HUES64 (cell line): ENCODE measurements around the gene GADD45B.
A peak's percentile ranks its signal among the peaks of the same experiment; 100 is the strongest.

Source experiments
- H3K27ac ChIP-seq: 2 replicates; pipeline ENCODE4 v1.7.0; 2013; ENCODE audit warnings: low read depth, low read length, inconsistent platforms
- H3K27me3 ChIP-seq: 2 replicates; pipeline ENCODE4 v1.6.1; 2013; ENCODE audit warnings: mild to moderate bottlenecking, low read length; ENCODE audit not compliant: insufficient read depth
- H3K36me3 ChIP-seq: 2 replicates; pipeline ENCODE4 v1.6.1; 2013; ENCODE audit warnings: mild to moderate bottlenecking, low read length; ENCODE audit not compliant: insufficient read depth
- H3K4me1 ChIP-seq: 2 replicates; pipeline ENCODE4 v1.6.1; 2013; ENCODE audit warnings: mild to moderate bottlenecking, low read length, moderate library complexity; ENCODE audit not compliant: insufficient read depth
- H3K4me3 ChIP-seq: 2 replicates; pipeline ENCODE4 v1.5.1; 2013; ENCODE audit warnings: mild to moderate bottlenecking, low read length, moderate library complexity
- H3K9ac ChIP-seq: 2 replicates; pipeline ENCODE4 v1.6.1; 2013; ENCODE audit warnings: mild to moderate bottlenecking, low read depth, low read length
- H3K9me3 ChIP-seq: 2 replicates; pipeline ENCODE4 v1.6.1; 2013; ENCODE audit warnings: low read depth, low read length; ENCODE audit not compliant: insufficient read depth
- WGBS: fragments of 150-250, 120-280 bp; methylation state at CpG from one replicate; pipeline ENCODE4 v1.1.7; 2013; ENCODE audit warnings: missing lambda C conversion rate; 5-methylcytosine and 5-hydroxymethylcytosine counted together

The GADD45B gene

GRCh38 chr19:2446381-2446780 lies 29.5 kb upstream of the GADD45B start:
- no peak overlapping the region for H3K9ac ChIP-seq
- H3K27ac ChIP-seq: no peak overlapping the region
- no peak overlapping the region for H3K4me3 ChIP-seq
- peaks cover 44% of the 10 kb centered on the region for H3K36me3 ChIP-seq
- WGBS: 90% methylated on average over 19 of the region's 19 CpGs
- H3K9me3 ChIP-seq: no peaks in the 10 kb centered on the region
- no peaks in the 10 kb centered on the region for H3K27me3 ChIP-seq
- peaks cover 5% of the 10 kb centered on the region; the same call in 1 of the 2 replicates for H3K4me1 ChIP-seq

- H3K4me1 ChIP-seq: peaks cover 5% of the 10 kb centered on the region; the same call in 1 of the 2 replicates
- 93% methylated on average over 11 of the region's 11 CpGs for WGBS
- no peak overlapping the region for H3K9ac ChIP-seq
- no peak overlapping the region for H3K4me3 ChIP-seq
- no peaks in the 10 kb centered on the region for H3K9me3 ChIP-seq
- H3K27ac ChIP-seq: no peak overlapping the region
- peaks cover 20% of the 10 kb centered on the region for H3K36me3 ChIP-seq
- H3K27me3 ChIP-seq: no peaks in the 10 kb centered on the region
Observed at GRCh38 chr19:2449019-2449418, 26.9 kb upstream of the GADD45B start.

- WGBS: 96% methylated on average over 7 of the region's 7 CpGs
- H3K27me3 ChIP-seq: no peaks in the 10 kb centered on the region
- H3K4me3 ChIP-seq: no peak overlapping the region
- peaks cover 14% of the 10 kb centered on the region; the same call in 1 of the 2 replicates for H3K4me1 ChIP-seq
- peaks cover 15% of the 10 kb centered on the region for H3K36me3 ChIP-seq
- no peak overlapping the region for H3K9ac ChIP-seq
- H3K9me3 ChIP-seq: no peaks in the 10 kb centered on the region
- H3K27ac ChIP-seq: no peak overlapping the region
Observed at GRCh38 chr19:2451138-2451537, 24.8 kb upstream of the GADD45B start.

GRCh38 chr19:2451741-2452140 lies 24.2 kb upstream of the GADD45B start:
- WGBS: 97% methylated on average over 18 of the region's 18 CpGs
- H3K4me3 ChIP-seq: no peak overlapping the region
- H3K27ac ChIP-seq: no peak overlapping the region
- H3K27me3 ChIP-seq: no peaks in the 10 kb centered on the region
- no peaks in the 10 kb centered on the region for H3K9me3 ChIP-seq
- peaks cover 9% of the 10 kb centered on the region; the same call in 1 of the 2 replicates for H3K4me1 ChIP-seq
- H3K9ac ChIP-seq: no peak overlapping the region
- peaks cover 15% of the 10 kb centered on the region for H3K36me3 ChIP-seq

GRCh38 chr19:2453431-2454025 lies 22.4 kb upstream of the GADD45B start:
- H3K27ac ChIP-seq: no peak overlapping the region; the same call in 1 of the 2 replicates
- 83% methylated on average over 19 of the region's 19 CpGs for WGBS
- H3K9ac ChIP-seq: no peak overlapping the region
- H3K4me3 ChIP-seq: no peak overlapping the region
- H3K9me3 ChIP-seq: no peaks in the 10 kb centered on the region
- peaks cover 15% of the 10 kb centered on the region for H3K36me3 ChIP-seq
- H3K27me3 ChIP-seq: no peaks in the 10 kb centered on the region
- H3K4me1 ChIP-seq: peaks cover 9% of the 10 kb centered on the region; the same call in 1 of the 2 replicates

GRCh38 chr19:2454199-2454961 lies 21.5 kb upstream of the GADD45B start:
- Histone ChIP-seq H3K4me1 (peaks cover 9% of the 10 kb centered on the region; the same call in 1 of the 2 replicates), H3K36me3 (peaks cover 10% of the 10 kb centered on the region), H3K9ac (no peak overlapping the region), H3K9me3 (no peaks in the 10 kb centered on the region), H3K27me3 (no peaks in the 10 kb centered on the region), H3K4me3 (peak overlapping the region; percentile 17), H3K27ac (no peak overlapping the region)
- 91% methylated on average over 19 of the region's 19 CpGs for WGBS

GRCh38 chr19:2454962-2455850 lies 20.7 kb upstream of the GADD45B start:
- H3K27ac ChIP-seq: no peak overlapping the region
- H3K4me1 ChIP-seq: peaks cover 9% of the 10 kb centered on the region; the same call in 1 of the 2 replicates
- peak overlapping the region; percentile 97 for H3K9ac ChIP-seq

GRCh38 chr19:2455851-2456570 lies 19.9 kb upstream of the GADD45B start:
- WGBS: under 1% methylated on average over 62 of the region's 62 CpGs

More at GRCh38 chr19:2454962-2455850, 20.7 kb upstream of the GADD45B start:
- Histone ChIP-seq H3K36me3 (peaks cover 8% of the 10 kb centered on the region), H3K4me3 (peak overlapping the region; percentile 87), H3K9me3 (no peaks in the 10 kb centered on the region), H3K27me3 (no peaks in the 10 kb centered on the region)
- 66% methylated on average over 14 of the region's 14 CpGs for WGBS

GRCh38 chr19:2457394-2458037 lies 18.4 kb upstream of the GADD45B start:
- H3K36me3 ChIP-seq: no peaks in the 10 kb centered on the region
- H3K4me3 ChIP-seq: peak overlapping the region; percentile 87
- H3K4me1 ChIP-seq: peaks cover 9% of the 10 kb centered on the region; the same call in 1 of the 2 replicates
- no peaks in the 10 kb centered on the region for H3K9me3 ChIP-seq
- H3K9ac ChIP-seq: no peak overlapping the region
- WGBS: 87% methylated on average over 8 of the region's 8 CpGs
- H3K27me3 ChIP-seq: no peaks in the 10 kb centered on the region
- H3K27ac ChIP-seq: peak overlapping the region; percentile 67; the same call in 1 of the 2 replicates

More at GRCh38 chr19:2455851-2456570, 19.9 kb upstream of the GADD45B start:
- peak overlapping the region; percentile 97 for H3K9ac ChIP-seq
- peak overlapping the region; percentile 87 for H3K4me3 ChIP-seq
- peak overlapping the region; percentile 70; the same call in 1 of the 2 replicates for H3K27ac ChIP-seq
- H3K36me3 ChIP-seq: peaks cover 6% of the 10 kb centered on the region
- H3K4me1 ChIP-seq: peaks cover 9% of the 10 kb centered on the region; the same call in 1 of the 2 replicates
- H3K9me3 ChIP-seq: no peaks in the 10 kb centered on the region
- H3K27me3 ChIP-seq: no peaks in the 10 kb centered on the region

GRCh38 chr19:2458054-2458453 lies 17.9 kb upstream of the GADD45B start:
- Histone ChIP-seq H3K4me3 (no peak overlapping the region), H3K27me3 (no peaks in the 10 kb centered on the region), H3K36me3 (no peaks in the 10 kb centered on the region), H3K4me1 (peaks cover 9% of the 10 kb centered on the region; the same call in 1 of the 2 replicates), H3K27ac (no peak overlapping the region), H3K9ac (no peak overlapping the region), H3K9me3 (no peaks in the 10 kb centered on the region)
- 95% methylated on average over 4 of the region's 5 CpGs for WGBS
